ENCODE results near the gene MAPKAPK3. TPM values are rescaled to one million over a fixed set of nuclear protein-coding genes. Genes with fewer than 3 reads are reported as not detected.
A peak's percentile ranks its signal among the peaks of the same experiment; 100 is the strongest.

MAPKAPK3 gene
- total RNA-seq, 4 donors from 2014 or later, result 21.3 to 37.8 (median 26.9) TPM

- in situ Hi-C loops (cut with MboI; ENCODE audit: low pct_ligation_motif_present in 1 of 4, low pct_unique_long_range_greater_than_20kb in 1 of 4, low sequenced_read_pairs in 3 of 4) (loop anchor here in 2 of 4 donors (5.0 to 25.0 kb wide), 2 partner anchors 38 to 212 kb away; partner anchors contain the start of genes CISH (in 1 of the 2), CYB561D2 (in 1 of the 2), NPRL2 (in 1 of the 2) and TMEM115 (in 1 of the 2)), intact Hi-C loops (cut with DNase I; ENCODE audit: low total_unique reads) (no loop called here)
- H3K4me1 ChIP-seq, result peaks cover 0 to 14% (median 10%) of the 10 kb centered on the region in 4 donors
- H3K4me3 ChIP-seq, result no peak overlapping the region
- no peaks in the 10 kb centered on the region for H3K27me3 ChIP-seq
- TF ChIP-seq POLR2AphosphoS5 (IDR thresholded peaks at IDR 0.05) (no peak), EP300 (IDR thresholded peaks at IDR 0.05; ENCODE audit: low read depth) (no peak), CTCF (IDR thresholded peaks at IDR 0.05) (no peak), POLR2A (IDR thresholded peaks at IDR 0.05) (no peak)
- H3K36me3 ChIP-seq, result no peaks in the 10 kb centered on the region
- WGBS, 2 donors (ENCODE audit: low coverage in 1 of 2), result 74% methylated on average over 8 of the region's 8 CpGs; no CpG with 5 or more reads in 1 of the 2 donors
- DNase-seq, result peak; percentile 25
- no peaks in the 10 kb centered on the region for H3K9me3 ChIP-seq
- no peak overlapping the region for H3K27ac ChIP-seq
Observed at GRCh38 chr3:50573566-50574443, 43.1 kb upstream of the MAPKAPK3 start.

- Histone ChIP-seq H3K36me3 (no peaks in the 10 kb centered on the region), H3K27me3 (no peaks in the 10 kb centered on the region), H3K9me3 (no peaks in the 10 kb centered on the region), H3K27ac (no peak overlapping the region), H3K4me3 (no peak overlapping the region), H3K4me1 (peaks cover 0 to 14% (median 10%) of the 10 kb centered on the region in 4 donors)
- in situ Hi-C loops (cut with MboI; ENCODE audit: low pct_ligation_motif_present in 1 of 4, low pct_unique_long_range_greater_than_20kb in 1 of 4, low sequenced_read_pairs in 3 of 4) (loop anchor here in 2 of 4 donors (5.0 to 25.0 kb wide), 2 partner anchors 38 to 212 kb away; partner anchors contain the start of genes CISH (in 1 of the 2), CYB561D2 (in 1 of the 2), NPRL2 (in 1 of the 2) and TMEM115 (in 1 of the 2)), intact Hi-C loops (cut with DNase I; ENCODE audit: low total_unique reads) (no loop called here)
- WGBS, 2 donors (ENCODE audit: low coverage in 1 of 2), result 92% methylated on average over 1 of the region's 1 CpG; no CpG with 5 or more reads in 1 of the 2 donors
- TF ChIP-seq CTCF (IDR thresholded peaks at IDR 0.05) (no peak), EP300 (IDR thresholded peaks at IDR 0.05; ENCODE audit: low read depth) (no peak), POLR2A (IDR thresholded peaks at IDR 0.05) (no peak), POLR2AphosphoS5 (IDR thresholded peaks at IDR 0.05) (no peak)
- no peak for DNase-seq
Observed at GRCh38 chr3:50574444-50574831, 42.5 kb upstream of the MAPKAPK3 start.

- H3K36me3 ChIP-seq, result no peaks in the 10 kb centered on the region
- intact Hi-C loops (cut with DNase I; ENCODE audit: low total_unique reads) (no loop called here), in situ Hi-C loops (cut with MboI; ENCODE audit: low pct_ligation_motif_present in 1 of 4, low pct_unique_long_range_greater_than_20kb in 1 of 4, low sequenced_read_pairs in 3 of 4) (loop anchor here in 1 of 4 donors (5.0 kb wide), 1 partner anchor 37 kb away; the partner anchor contains the start of gene CISH)
- peaks cover 0 to 7% (median 4%) of the 10 kb centered on the region in 4 donors for H3K4me1 ChIP-seq
- H3K9me3 ChIP-seq, result no peaks in the 10 kb centered on the region
- TF ChIP-seq POLR2AphosphoS5 (IDR thresholded peaks at IDR 0.05), result no peak
- no peak for TF ChIP-seq POLR2A (IDR thresholded peaks at IDR 0.05)
- no peak for TF ChIP-seq EP300 (IDR thresholded peaks at IDR 0.05; ENCODE audit: low read depth)
- no peak for TF ChIP-seq CTCF (IDR thresholded peaks at IDR 0.05)
- DNase-seq, result no peak
- no peaks in the 10 kb centered on the region for H3K27me3 ChIP-seq
- WGBS, 2 donors (ENCODE audit: low coverage in 1 of 2), result 89 to 100% methylated on average over 2 to 6 of the region's 6 CpGs
- no peak overlapping the region for H3K4me3 ChIP-seq
- H3K27ac ChIP-seq, result no peak overlapping the region
Observed at GRCh38 chr3:50575372-50575771, 41.6 kb upstream of the MAPKAPK3 start.

GRCh38 chr3:50577348-50577747 lies 39.6 kb upstream of the MAPKAPK3 start:
- Histone ChIP-seq H3K4me1 (peaks cover 0 to 2% (median 1%) of the 10 kb centered on the region in 4 donors), H3K27me3 (no peaks in the 10 kb centered on the region), H3K4me3 (no peak overlapping the region), H3K27ac (no peak overlapping the region), H3K9me3 (no peaks in the 10 kb centered on the region), H3K36me3 (no peaks in the 10 kb centered on the region)
- 86% methylated on average over 2 of the region's 2 CpGs; no CpG with 5 or more reads in 1 of the 2 donors for WGBS, 2 donors (ENCODE audit: low coverage in 1 of 2)
- in situ Hi-C loops (cut with MboI; ENCODE audit: low pct_ligation_motif_present in 1 of 4, low pct_unique_long_range_greater_than_20kb in 1 of 4, low sequenced_read_pairs in 3 of 4), result loop anchor here in 1 of 4 donors (5.0 kb wide), 1 partner anchor 35 kb away; the partner anchor contains the start of gene CISH
- intact Hi-C loops (cut with DNase I; ENCODE audit: low total_unique reads), result no loop called here
- DNase-seq, result no peak
- no peak for TF ChIP-seq POLR2AphosphoS5 (IDR thresholded peaks at IDR 0.05)
- TF ChIP-seq CTCF (IDR thresholded peaks at IDR 0.05), result no peak
- TF ChIP-seq POLR2A (IDR thresholded peaks at IDR 0.05), result no peak
- TF ChIP-seq EP300 (IDR thresholded peaks at IDR 0.05; ENCODE audit: low read depth), result no peak
